ENCODE data around the gene REEP3.

DNA sequence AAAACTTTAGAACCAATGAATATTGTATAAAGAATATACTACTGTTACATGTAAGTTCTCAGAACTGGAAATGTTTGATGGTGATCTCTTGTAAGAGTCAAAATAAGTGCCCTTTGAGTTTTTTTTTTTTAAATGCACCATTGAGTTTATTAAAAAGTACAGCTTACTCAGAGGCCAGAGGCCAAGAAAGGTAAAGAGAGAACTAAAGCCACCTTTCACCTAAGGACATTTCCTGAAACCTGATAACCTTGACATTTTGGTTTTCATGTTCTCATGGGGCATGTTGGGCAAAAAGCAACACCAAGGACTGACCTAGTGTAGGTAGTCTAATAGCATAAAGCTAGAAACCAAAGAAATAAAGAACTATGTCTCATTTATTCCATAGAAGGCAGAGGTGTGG is 27.7 kb downstream of the REEP3 start:
- no peak for TF ChIP-seq EZH2 (IDR thresholded peaks at IDR 0.05; ENCODE audit: insufficient read depth, poor library complexity, severe bottlenecking)
- no peak for TF ChIP-seq EZH2phosphoT487 (IDR thresholded peaks at IDR 0.05; ENCODE audit: insufficient read depth, low read depth)
